Measurements from ENCODE around the gene ADRA1B.

DNA sequence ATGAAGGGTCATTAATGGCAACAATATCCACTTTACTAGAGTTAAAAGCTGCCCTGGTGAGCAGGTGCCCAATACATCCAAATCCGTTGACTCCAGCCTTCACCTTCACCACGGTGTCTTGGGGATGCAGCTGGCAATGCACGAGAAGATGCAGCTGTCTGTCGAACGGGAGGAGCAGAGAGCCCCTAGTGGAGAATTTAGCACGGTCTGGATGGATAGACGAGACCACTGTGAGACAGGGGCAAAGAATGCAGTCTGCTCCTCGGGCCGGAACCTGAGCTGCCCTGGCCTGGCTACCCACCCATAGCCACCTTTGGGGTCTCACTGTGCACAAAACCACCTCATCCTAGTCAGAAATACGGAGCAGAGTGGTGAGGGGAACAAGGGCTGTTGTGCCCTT is 35.1 kb downstream of the ADRA1B start:
- TF ChIP-seq, protein P1, sequence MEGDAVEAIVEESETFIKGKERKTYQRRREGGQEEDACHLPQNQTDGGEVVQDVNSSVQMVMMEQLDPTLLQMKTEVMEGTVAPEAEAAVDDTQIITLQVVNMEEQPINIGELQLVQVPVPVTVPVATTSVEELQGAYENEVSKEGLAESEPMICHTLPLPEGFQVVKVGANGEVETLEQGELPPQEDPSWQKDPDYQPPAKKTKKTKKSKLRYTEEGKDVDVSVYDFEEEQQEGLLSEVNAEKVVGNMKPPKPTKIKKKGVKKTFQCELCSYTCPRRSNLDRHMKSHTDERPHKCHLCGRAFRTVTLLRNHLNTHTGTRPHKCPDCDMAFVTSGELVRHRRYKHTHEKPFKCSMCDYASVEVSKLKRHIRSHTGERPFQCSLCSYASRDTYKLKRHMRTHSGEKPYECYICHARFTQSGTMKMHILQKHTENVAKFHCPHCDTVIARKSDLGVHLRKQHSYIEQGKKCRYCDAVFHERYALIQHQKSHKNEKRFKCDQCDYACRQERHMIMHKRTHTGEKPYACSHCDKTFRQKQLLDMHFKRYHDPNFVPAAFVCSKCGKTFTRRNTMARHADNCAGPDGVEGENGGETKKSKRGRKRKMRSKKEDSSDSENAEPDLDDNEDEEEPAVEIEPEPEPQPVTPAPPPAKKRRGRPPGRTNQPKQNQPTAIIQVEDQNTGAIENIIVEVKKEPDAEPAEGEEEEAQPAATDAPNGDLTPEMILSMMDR (IDR thresholded peaks at IDR 0.05), result no peak
- TF ChIP-seq POLR2A (IDR thresholded peaks at IDR 0.05), result no peak
- no peak for TF ChIP-seq EP300 (IDR thresholded peaks at IDR 0.05)

Data from ovary (tissue), 3 donors.